GM23338 (cell line): ENCODE results near the gene CAV2. TPM values are rescaled to one million over a fixed set of nuclear protein-coding genes. Genes with fewer than 3 reads are reported as not detected.

ENCODE experiments used
- polyA plus RNA-seq: library from polyadenylated mRNA; unstranded; fragments of >200 nt; fragmentation: Nextera tagmentation; extraction: Ambion mirVana; gene quantifications from 2 replicates; pipeline ENCODE4 v1.2.1, GENCODE V29; 2016
- total RNA-seq: library from RNA; depleted of rRNA; stranded (reverse); fragments of >200 nt; shearing (Covaris generic); gene quantifications from 2 replicates; pipeline ENCODE4 v1.2.3, GENCODE V29; 2014; rRNA removed

Gene CAV2
- total and polyA plus RNA-seq, 2 experiments from 2014 or later, result 4.2 to 6.6 TPM

Other genes starting within 250 kb of the CAV2 start
- gene CAV1, start 25.3 kb downstream of the CAV2 start, total RNA-seq, result 16.0 and 22.5 TPM in 2 replicates
- 16.0 and 21.1 TPM in 2 replicates for gene CAV1, start 25.3 kb downstream of the CAV2 start, polyA plus RNA-seq
- gene MET, start 172.5 kb downstream of the CAV2 start, total RNA-seq, result 16.3 and 23.1 TPM in 2 replicates
- gene MET, start 172.5 kb downstream of the CAV2 start, polyA plus RNA-seq, result 3.8 and 4.8 TPM in 2 replicates